ENCODE data around the gene RNF169.
"Not testable (repeated sequence)": the region's sequence is repeated elsewhere in the genome, so short reads cannot be mapped to it uniquely, and the experiment has no call there.

The RNF169 gene

DNA sequence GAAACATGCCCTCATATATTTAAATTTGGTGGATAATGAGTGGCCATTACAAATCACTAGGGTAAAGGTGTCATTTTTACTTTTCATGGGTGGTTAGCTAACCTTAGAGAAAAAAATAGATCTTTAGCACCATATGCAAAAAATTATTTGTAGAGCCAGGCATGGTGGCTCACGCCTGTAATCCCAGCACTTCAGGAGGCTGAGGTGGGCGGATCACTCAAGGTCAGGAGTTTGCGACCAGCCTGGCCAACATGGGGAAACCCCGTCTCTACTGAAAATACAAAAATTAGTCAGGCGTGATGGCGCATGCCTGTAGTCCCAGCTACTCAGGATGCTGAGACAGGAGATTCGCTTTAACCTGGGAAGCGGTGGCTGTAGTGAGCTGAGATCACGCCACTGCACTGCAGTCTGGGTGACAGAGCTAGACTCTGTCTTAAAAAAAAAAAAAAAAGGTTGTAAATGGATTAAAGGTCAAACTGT is 19.6 kb downstream of the RNF169 start:
- DNase-seq (ENCODE audit: low spot score) = not testable (repeated sequence)

DNA sequence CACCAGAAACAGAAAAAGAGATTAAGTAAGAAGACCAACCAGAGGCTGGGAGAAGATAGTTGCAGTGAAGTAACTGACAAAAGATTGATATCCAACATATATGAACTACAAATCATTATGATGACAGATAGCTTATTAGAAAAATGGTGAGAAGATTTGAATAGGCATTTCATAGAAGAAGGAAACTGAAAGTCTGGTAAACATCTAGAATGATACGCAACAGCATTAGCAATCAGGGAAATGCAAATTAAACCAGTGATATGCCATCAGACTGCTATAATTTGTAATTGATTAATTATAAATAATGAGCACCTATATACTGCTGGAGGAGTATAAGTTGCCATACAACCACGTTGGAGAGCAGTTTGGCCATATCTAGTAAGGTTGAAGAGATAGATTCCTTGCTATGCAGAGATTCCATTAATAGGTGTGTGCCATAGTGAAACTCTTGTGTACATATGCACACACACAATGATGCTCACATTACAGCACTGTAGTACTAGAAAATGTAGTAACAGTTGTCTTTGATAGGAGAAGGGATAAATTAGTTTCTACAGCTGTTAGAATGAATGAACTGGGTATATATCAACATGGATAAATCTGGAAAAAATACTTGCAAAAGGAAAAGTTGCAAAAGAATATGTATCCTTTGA is 20.5 kb downstream of the RNF169 start:
- DNase-seq (ENCODE audit: low spot score) = no peak

DNA sequence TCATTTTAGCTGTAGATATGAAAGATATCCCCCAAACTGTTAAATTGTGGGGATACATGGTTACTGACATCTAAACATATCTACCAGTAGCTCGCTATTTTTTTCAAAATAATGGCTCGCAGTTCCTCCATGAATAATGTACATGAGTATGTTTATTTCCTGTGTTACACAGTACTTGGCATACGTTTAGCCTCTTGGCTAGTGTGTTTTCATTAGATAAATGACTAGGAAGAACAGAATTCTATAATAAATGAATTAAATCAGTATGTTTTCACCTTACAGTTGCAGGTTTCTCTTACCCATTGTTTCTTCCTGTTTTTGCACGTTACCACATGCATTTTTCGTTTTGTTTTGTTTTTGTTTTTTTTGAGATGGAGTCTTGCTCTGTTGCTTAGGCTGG is 21.8 kb downstream of the RNF169 start:
- DNase-seq (ENCODE audit: low spot score) = no peak

DNA sequence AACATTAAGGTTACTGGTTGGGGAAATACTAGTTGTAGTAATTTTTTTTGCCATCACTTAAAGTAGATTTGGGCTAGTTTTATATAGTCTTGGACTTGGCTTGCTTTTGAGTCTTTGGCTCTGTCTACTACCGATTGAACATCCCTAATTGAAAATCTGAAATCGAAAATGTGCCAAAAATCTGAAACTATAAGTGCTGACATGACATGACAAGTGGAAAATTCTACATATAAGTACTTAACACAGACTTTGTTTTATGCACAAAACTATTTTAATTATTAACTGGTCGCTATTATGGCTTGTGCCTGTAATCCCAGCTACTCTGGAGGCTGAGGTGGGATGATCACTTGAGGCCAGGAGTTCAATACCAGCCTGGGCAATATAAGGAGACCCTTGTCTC is 22.5 kb downstream of the RNF169 start:
- no peak for DNase-seq (ENCODE audit: low spot score)

DNA sequence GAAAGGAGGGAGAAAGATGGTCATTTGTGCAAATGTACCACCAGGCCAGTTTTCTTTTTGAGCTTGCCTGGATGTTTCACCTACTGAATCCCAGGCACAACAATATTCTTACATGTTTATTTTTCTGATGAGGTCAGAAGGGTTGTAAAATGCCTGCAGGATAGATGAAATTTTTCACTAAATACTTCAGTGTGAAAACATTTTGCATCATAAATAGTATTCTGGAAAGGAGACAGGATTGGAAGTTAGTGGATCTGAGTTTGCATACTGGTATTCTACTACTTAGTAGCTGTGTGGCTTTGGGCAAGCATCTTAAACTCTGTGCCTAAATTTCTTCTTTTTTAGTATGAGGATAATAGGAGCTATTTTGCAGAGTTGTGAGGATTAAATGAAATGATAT is 24.8 kb downstream of the RNF169 start:
- DNase-seq (ENCODE audit: low spot score) = no peak

DNA sequence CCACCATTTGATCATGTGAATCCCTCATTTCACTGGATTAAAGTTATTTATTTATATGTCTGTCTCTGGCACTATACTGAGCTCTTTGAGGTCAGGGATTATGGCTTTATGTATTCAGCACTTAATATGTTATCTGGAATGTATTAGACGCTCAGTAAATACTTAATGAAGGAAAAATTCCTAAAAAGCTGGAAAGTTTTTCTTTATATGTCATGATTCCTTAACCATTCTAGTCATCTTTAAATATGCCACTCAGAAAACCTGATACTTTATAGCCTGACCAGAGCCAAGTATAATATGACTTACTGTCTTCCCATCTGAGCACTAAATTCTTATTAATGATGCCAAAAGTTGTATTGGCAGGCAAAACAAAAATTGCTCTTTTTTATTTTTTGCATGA is 27.1 kb downstream of the RNF169 start:
- DNase-seq (ENCODE audit: low spot score) = no peak

DNA sequence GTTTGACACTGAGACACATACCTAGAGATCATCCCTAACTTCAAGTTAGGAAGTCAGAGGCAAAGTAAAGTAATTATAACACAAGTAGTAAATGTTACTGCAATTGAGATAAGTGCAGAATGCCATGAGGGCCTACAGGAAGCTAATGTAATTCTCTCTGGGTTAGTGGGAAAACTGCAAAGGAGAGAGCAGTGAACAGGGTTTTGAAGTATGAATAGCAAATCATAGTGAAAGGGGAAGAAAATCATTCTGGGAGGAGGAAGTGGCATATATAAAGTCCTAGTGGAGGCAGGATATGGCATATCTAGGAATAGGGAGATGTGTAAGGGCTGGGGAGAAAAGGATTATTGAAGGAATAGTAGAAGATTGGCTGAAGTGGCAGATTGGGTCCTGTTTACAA is 27.9 kb downstream of the RNF169 start:
- no peak for DNase-seq (ENCODE audit: low spot score)

DNA sequence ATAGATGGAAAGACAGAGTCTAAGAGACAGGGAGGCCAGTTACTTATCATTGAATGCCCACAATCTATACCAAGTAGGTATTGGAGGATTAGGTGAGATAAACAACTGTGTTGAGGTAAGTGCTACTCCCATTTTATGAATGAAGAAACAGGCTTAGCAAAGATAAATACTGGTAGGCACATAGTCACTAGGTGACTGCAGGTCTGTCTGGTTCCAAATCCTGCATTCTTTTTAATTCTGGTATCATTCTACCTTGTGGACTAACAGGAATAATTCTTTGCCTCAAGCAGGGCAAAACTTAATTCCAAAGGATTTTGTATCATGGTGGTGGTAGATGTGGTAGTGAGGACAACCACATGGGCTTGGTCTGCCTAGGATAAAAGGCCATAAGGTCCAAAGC is 28.4 kb downstream of the RNF169 start:
- no peak for DNase-seq (ENCODE audit: low spot score)

DNA sequence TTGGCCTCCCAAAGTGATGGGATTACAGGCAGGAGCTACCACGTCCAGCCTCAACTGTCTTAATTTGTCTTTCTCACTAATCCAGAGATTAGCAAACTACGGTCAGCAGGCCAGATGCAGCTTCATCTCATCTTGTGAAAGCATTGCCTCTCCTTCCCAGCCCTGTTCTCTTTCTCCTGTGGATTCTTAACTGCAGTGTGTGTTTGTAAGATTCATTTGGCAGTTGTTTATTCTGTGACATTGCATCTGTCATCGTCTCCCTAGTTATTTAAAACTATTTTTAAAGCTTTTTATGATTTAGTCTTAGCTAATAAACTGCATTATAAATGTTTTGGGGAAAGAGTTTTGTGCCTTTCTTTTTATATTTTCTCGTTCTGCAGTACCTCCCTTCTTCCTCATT is 29.2 kb downstream of the RNF169 start:
- DNase-seq (ENCODE audit: low spot score) = no peak

DNA sequence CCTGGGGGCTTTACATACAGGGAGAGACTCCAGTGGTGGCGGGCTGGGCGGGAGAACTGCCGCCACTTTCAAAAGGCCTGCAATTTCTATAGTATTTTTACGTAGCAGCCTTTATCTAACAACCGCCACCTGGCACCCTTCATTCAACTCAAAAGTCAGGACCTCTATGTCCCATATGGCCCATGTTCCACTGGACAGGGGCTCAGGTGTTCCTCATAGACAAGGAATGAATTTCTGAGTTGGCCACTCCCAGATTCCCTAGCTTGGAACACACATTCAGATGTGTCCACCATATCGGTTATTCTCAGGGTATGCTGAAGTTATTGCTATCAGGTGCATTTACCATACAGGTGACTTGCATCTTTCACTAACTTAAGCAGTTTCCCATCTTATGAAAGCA is 29.9 kb downstream of the RNF169 start:
- no peak for DNase-seq (ENCODE audit: low spot score)

DNA sequence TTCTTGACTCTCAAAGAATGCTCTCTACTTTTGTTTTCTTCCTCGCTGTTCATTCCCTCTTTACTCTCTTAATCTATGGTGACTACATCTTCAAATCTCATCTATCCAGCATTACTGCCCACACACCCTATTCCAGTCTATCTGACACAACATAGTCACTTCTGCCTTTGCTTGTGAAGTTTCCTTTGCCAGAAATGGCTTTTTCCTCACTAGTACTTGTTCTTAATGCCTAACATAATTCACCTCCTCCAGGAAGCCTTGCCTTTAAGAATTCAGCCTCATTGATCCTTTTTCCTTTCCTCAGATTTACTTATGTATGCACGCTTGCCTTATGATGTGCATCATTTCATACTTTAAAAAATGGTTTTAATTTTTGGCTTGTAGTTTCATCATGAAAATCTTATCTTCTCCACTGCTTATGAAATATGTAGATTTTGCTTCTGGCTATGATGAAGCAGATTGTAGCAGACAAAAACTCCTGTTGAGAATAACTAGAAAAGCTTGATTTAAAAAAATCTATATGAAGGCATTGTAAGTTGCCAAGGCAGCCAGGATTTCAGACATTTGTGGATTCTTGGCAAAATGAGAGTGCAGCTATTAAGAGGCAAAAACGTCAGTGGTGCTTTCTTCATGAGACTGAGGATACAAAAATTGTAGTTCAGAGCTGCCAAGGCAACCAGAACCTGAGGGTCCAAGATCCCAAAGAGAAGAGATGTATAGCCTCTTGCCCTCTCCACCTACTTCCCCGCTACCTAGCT is 31.8 kb downstream of the RNF169 start:
- DNase-seq (ENCODE audit: low spot score) = no peak

DNA sequence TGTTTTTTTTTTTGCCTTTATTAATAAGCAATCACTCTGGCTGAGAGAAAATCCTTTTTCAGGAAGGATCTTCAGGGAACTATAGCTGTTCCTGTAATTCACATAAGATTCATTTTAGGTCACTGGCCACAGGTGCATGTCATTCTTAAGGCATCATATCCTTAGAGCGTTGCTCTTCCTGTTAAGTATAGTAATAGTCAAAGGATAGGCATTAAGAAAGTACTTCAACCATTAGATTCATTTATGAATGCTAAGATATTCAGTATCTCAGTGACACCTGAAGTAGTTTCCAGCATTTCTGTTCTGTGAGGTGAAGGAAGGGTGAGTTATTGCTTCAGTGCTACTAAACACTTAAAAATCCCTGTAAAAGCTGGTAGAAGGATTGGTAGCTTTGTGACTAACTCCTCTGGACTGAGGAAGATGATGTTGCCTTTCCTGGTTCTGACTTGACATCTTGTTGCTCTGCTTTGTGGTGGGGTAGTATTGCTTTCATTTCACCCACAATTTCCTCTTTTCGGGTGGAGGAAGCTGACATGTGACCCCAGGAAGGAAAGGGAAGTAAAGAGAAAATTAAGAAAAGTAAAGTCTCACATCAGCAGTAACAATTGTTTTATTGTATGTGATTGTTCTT is 34.7 kb downstream of the RNF169 start:
- DNase-seq (ENCODE audit: low spot score) = no peak

DNA sequence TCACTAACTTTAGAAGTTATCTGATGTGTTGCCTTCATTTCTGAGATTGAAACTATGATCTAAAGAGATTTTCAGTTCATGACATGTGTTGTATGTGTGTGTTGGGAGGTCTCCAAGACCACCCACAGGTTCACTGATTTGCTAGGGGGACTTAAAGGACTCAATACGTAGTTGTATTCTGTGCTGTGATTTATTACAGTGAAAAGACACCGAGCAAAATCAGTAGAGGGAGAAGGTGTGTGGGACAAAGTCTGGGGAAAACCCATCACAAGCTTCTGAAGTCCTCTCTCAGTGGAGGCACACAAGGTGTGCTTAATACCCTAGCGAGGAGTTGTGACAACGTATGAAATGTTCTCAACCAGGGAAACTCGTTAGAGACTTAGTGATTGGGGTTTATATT is 35.6 kb downstream of the RNF169 start:
- DNase-seq (ENCODE audit: low spot score) = no peak

DNA sequence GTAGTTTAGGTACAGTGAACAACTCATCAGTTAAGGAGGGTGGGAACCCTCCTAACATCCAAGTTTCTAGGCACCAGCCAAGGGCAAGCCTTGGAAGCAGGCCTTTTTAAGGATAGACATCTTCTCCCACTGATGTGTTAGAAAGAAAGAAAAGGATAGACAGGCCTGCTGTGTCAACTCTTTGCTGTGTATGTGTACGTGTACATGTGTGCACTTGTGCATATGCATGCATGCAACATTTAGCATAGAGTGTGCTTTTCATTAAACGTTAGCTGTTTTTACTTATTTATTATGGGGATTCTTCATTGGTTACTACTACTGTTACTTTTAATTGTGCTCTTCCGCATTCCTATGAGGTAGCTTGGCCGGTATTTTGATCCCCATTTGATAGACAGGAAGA is 36.1 kb downstream of the RNF169 start:
- no peak for DNase-seq (ENCODE audit: low spot score)

DNA sequence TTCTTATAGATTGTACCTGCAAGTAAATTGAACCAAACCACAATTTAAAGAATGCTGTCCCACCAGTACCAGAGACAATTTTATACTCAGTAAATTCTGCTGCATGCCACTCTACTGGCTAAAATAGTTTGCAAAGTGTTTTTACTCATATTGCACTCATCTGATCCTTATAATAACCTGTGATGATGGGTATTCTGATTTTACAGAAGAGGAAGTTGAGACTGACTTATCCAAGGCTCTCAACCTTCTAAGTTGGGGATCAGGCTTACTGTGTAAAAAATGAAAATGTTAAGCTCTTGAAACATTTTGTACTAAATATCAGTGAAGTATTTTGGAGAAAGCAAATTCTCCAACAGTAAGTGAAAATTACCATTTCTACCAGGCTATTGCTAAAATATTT is 37.9 kb downstream of the RNF169 start:
- no peak for DNase-seq (ENCODE audit: low spot score)

DNA sequence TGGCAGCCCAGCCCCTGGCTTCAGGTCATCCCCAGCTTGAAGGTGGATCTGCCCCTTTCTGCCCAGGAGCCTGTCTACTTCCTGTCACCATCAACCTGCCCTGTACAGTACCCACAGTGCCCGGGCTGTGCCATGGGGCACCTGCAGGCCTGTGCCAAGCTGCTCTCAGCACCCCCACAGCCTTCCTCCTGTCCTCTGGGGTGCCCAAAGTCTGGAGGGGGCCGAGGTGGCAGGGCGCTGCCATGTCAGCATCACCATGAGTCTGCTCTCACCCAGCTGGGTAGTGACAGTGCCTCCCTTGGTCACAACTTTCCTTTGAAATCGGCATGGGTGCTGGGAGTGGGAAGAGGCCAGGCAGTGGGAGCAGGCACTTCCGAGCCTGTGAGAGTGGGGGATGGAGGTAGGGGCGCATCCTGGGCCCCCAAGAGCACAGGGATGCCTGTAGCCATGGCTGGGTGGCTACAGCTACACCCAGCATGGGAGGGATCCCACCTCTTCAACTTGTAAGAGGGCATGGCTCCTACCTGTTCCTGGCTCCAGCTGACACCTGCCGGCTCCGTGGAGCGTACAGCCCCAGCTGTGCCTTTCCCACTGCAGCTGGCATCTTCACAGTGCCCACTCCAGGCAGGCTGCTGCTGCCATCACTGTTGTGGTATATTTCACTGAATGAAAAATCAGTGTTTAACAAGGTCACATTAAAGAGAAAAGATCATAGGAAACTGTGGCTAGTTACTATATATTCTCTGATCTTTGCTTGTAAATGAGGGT is 42.9 kb downstream of the RNF169 start:
- DNase-seq (ENCODE audit: low spot score) = no peak

DNA sequence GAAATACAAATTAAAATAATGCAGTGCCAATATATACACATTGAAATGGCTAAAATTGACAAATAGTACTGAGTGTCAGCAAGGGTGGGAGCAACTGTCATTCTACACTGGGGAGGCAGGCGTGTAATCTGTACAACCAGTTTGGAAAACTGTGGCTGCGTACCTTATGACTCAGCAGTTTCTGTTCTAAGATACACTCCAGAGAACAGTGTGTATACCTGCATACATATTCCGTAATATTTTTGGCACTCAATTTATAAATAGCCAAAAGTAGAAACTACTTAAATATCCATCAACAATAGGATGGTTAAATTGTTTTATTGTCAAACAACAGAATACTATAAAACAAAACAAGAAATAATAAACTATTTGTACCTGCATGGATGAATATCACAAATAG is 57.6 kb downstream of the RNF169 start:
- no peak for DNase-seq (ENCODE audit: low spot score)

DNA sequence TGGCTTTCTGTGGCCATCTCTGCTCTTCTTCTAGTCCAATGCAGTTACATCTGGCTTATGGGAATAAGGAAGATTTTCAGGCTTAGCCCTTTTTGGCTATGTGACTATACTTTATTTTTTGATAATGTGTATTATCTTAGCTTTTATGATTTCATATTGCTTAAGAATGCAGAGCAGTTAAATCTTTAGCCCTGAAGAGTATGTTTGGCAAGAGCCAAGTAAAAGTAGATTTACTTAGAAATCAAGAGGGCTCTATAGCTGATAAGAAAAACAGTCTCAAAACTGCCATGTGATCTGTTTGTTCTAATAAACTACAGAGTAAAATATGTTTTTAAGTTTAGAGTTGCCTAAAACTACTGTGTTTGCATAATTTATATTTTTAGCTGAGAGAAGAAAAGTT is 61.2 kb downstream of the RNF169 start:
- no peak for DNase-seq (ENCODE audit: low spot score)

DNA sequence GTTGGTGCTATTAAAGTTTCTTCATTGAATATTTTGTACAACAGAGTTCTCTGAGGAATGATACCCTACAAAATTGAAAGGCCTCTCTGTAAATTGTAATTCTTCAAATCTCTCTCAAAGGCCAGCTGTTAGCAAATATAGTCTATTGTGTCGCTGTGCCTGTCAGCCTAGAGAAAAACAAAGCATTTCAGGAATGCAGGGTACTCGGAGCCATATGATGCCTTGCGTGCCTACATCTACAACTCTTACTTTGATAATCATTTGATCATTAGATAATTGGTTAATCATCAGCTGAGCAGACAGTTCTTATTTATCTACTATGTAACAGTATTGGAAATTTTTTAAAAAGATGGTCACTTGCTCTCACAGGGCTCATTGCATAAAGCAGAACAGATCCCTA is 67.3 kb downstream of the RNF169 start:
- DNase-seq (ENCODE audit: low spot score) = no peak

DNA sequence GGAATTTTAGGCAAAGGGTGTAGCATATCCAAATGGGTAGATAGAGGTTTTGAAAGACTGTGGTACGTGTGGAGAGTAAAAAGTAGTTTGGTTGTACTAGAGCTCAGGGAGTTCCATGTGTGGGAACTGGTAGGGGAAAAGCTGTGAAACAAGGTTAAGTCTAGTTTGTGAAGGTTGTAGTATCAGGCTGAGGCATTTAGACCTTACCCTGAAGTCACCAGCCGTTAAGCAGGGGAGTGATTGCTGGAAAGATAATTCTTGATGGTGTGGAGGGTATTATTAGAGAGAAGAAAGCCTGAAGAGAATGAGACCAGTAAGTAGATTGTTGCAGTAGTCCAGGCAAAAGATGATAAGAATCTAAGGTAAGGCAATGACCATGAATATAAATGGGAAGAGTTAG is 68.0 kb downstream of the RNF169 start:
- no peak for DNase-seq (ENCODE audit: low spot score)

DNA sequence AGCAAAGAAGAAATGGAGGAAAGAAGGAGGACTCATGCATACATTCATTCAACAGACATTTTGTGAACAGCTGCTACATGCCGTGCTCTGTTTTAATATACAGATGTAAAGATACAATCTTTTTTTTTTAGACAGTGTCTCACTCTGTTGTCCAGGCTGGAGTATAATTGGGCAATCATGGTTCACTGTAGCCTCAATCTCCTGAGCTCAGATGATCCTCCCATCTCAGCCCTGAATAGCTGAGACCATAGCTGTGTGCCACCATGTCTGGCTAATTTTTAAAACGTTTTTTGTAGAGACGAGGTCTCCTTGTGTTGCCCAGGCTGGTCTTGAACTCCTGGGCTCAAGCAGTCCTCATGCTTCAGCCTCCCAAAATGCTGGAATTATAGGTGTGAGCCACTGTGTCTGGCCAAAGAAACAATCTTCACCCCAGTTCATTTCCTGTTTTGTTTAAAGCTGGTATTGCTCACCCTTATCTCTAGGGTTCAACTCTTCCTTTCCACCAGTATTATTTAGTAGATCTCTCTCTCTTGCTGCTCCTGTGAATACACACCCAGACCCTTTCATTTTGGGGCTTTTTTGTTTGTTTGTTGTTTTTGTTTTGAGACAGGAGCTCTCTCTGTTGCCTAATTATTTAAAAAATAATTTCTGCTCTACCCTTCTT is 69.8 kb downstream of the RNF169 start:
- no peak for DNase-seq (ENCODE audit: low spot score)

DNA sequence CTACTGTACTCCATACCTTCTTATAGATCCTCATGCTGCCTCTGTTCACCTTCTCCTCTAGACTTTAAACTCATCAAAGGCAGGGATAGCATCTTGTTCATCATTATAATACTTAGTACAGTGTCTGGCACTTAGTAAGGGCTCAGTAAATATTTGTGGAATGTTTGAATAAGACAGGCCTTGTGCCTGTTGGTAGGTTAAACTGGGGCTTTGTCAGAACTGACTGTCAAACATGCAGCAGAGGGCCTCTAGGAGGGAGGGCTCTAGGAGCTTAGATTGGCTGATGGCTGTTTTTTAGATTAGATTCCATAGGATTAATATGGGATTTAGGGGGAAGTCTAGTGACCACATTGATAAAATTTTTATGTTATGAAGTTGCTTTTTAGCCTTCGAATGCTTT is 70.8 kb downstream of the RNF169 start:
- DNase-seq (ENCODE audit: low spot score) = no peak

Data from hematopoietic multipotent progenitor cell treated with erythropoietin and hydrocortisone succinate and interleukin-3 and kit ligand, for 17 days (in vitro differentiated cells).